Skeletal muscle tissue (tissue), 4 donors: ENCODE measurements around the gene LMF1. TPM values are rescaled to one million over a fixed set of nuclear protein-coding genes. Genes with fewer than 3 reads are reported as not detected.

Source experiments
- H3K27ac ChIP-seq: one replicate; pipeline ENCODE4 v1.7.0; 2013; ENCODE audit warnings: mild to moderate bottlenecking, low read depth, low read length, inconsistent platforms
- H3K27me3 ChIP-seq, 3 donors: one replicate each; pipeline ENCODE4 v1.7.0; 2013; ENCODE audit warnings: low read length in 3 of 3; ENCODE audit not compliant: control insufficient read depth in 3 of 3, insufficient read depth in 3 of 3
- H3K36me3 ChIP-seq, 3 donors: one replicate each; pipeline ENCODE4 v1.7.0; 2013; ENCODE audit warnings: low read length in 3 of 3; ENCODE audit not compliant: control insufficient read depth in 3 of 3, insufficient read depth in 3 of 3
- H3K4me1 ChIP-seq, 3 donors: one replicate each; pipeline ENCODE4 v1.7.0; 2013; ENCODE audit warnings: low read length in 3 of 3, mild to moderate bottlenecking in 3 of 3; ENCODE audit not compliant: control insufficient read depth in 3 of 3, insufficient read depth in 3 of 3
- H3K4me3 ChIP-seq, 3 donors: one replicate each; pipeline ENCODE4 v1.7.0; 2013; ENCODE audit warnings: low read length in 3 of 3
- H3K9ac ChIP-seq, 3 donors: one replicate each; pipeline ENCODE4 v1.7.0; 2013; ENCODE audit warnings: low read length in 3 of 3, mild to moderate bottlenecking in 3 of 3, moderate library complexity in 2 of 3, low read depth in 1 of 3
- H3K9me3 ChIP-seq, 3 donors: one replicate each; pipeline ENCODE4 v1.7.0; 2013; ENCODE audit warnings: low read length in 3 of 3; ENCODE audit not compliant: control insufficient read depth in 3 of 3
- total RNA-seq: library from RNA; depleted of rRNA; stranded (reverse); fragments of >200 nt; gene quantifications from one replicate; pipeline ENCODE4 v1.2.3, GENCODE V29; 2014
- donor health status: Osteomylitis.

Gene LMF1
- total RNA-seq, 1 donor from 2014 or later: 6.8 TPM

DNA sequence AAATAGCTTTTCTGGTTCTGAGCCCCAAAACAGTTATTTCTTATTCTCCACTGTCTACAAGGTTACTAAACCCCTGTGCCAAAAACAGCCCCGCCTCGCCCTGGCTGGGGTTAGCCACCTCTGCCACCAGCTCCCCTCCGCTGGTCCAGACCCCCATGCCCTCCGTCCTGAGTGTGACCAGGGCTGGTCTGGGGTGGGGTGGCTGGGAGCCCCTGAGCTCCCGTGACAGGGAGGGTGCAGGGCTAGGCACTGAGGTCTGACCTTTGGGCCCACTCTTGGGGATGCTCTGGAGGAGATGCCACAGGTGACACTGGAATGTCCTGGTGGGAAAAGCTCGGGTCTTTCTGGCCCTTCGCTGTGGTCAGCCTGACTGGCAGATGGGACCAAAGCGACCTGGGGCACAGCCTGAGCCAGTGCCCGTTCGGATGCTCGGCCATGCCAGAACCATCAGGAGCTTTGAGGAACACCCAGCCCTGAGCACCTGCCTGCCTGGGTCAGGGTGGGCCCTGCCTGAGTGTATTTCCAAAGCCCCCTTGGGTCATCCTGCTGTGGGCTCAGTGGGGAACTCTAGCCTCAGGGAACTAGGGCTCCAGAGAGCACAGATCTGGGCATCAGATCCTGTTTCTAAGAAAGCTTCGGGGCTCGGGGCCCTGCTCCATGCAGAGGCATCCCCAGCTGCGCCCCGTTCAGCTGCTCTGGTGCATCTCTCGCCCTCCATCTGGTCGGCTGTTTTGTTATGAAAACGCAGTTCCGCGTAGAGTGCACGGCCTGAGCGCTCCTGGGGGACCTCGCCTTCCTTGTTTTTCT is 98.1 kb downstream of the LMF1 start:
- H3K9ac ChIP-seq: no peak overlapping the region
- no peaks in the 10 kb centered on the region for H3K9me3 ChIP-seq
- H3K4me1 ChIP-seq: no peaks in the 10 kb centered on the region
- no peak overlapping the region for H3K27ac ChIP-seq
- H3K36me3 ChIP-seq: peaks cover 3 to 15% (median 6%) of the 10 kb centered on the region in 3 donors
- H3K4me3 ChIP-seq: no peak overlapping the region
- no peaks in the 10 kb centered on the region for H3K27me3 ChIP-seq

DNA sequence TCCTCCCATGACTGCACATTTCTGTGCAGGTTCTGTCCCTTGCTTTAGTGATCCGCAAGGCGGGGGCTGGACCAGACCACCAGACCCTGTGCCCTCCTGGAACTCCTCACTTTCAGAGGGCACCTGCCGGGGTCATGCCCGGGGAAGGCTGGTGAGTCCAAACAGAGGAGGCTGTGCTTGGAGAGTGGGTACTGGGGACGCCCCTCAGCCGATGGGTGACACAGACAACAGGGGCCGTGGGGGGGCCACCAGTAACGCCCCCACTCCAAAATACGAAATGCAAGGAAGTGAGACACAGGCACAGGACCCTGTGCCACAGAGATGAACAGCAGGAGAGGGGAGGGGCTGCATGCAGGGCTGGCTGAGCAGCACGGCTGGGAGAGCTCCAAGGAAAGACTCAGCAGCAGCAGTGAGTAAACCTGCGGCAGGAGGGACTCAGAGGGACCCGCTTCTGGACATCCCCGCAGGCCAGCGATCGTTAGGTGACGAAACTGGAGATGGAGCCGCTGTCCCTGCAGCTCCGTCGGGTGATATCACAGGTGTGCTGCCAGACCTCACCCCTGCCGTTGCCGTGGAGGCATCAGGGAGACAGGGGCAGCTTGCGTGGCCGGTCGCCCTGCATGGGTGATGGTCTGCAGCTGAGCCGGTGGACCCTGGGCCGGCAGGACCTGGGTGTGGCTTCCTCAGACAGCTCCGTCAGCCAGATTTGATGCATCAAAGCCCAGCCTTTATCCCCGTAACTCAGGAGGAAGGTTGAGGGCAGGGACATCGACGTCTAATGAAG is 99.0 kb downstream of the LMF1 start:
- Histone ChIP-seq H3K4me1 (no peaks in the 10 kb centered on the region), H3K36me3 (peaks cover 3 to 15% (median 6%) of the 10 kb centered on the region in 3 donors), H3K9ac (no peak overlapping the region), H3K27me3 (no peaks in the 10 kb centered on the region), H3K4me3 (no peak overlapping the region), H3K27ac (no peak overlapping the region), H3K9me3 (no peaks in the 10 kb centered on the region)

DNA sequence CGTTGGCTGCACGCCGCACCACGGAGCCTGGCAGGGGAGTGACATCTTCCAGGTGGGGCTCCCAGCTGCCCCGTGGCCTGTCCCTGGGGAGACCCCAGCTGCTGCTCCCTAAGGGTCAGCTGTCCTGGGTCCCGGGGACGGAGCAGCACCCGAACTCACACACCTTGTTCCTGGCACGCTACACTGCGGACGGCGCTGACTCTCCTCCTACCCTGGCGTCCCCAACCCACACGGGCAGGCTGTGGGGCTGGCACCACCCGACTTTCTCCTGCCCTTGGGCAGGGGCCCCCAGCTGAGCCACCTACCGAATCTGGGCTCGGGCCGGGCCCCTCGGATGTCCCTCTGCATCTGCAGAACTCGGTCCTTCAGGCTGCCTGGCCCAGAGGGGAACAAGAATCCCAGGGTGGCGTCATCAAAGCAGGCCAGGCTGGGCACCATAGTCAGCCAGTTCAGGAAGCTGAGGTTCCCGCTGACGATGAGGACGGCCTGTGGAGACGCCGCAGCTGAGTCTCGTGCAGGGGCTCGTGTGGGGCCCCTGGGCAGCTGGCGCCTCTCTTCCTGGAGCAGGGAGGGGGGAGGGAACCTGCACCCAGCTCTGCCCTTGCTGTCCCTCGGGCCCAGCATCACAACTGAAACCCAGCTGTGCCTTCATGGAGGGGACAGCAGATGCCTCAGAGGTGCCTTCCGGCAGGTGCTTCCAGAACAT is 99.8 kb downstream of the LMF1 start:
- Histone ChIP-seq H3K27me3 (no peaks in the 10 kb centered on the region), H3K4me1 (no peaks in the 10 kb centered on the region), H3K4me3 (no peak overlapping the region), H3K27ac (no peak overlapping the region), H3K9ac (no peak overlapping the region), H3K9me3 (no peaks in the 10 kb centered on the region), H3K36me3 (peaks cover 5 to 13% (median 9%) of the 10 kb centered on the region in 3 donors)

DNA sequence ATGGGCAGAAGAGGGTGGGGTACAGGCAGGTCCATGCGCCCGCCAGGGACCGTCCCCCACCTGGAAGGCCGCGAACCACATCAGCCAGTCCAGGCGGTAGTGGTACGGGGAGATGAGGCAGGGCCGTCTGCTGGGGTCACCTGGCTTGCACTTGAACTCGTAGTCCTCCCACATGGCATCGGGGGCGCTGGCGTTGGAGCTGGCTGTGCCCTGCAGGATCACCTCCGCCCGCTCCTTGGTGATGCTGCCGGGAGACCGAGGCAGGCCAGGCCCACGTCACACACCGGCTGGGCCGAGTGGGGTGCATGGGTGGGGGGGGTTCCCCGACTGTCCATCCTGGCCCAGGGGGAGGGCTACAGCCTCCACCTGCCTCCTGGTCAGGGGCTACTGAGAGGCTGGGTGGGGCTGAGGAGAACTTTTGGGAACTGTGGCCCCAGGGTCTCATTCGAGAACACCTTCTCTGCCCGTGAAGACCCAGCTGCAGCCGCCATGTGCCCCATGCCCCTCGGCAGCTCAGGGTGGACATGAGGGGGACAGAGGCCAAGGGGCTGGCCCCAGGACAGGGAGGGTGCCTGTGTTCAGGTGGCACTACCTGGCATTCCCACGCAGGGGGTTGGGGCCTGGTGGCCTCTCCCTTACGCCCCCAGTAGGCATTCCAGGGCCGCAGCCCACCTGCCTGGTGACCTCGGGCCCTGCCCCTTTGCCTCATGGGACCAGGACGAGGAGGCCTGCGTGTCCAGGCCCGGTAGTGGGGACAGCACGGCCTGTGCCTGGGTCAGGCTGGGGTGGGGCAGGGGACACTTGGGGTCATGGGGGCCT is 100.8 kb downstream of the LMF1 start:
- Histone ChIP-seq H3K27me3 (no peaks in the 10 kb centered on the region), H3K27ac (no peak overlapping the region), H3K4me1 (no peaks in the 10 kb centered on the region), H3K4me3 (no peak overlapping the region), H3K9ac (no peak overlapping the region), H3K9me3 (no peaks in the 10 kb centered on the region), H3K36me3 (peaks cover 5 to 11% (median 10%) of the 10 kb centered on the region in 3 donors)

DNA sequence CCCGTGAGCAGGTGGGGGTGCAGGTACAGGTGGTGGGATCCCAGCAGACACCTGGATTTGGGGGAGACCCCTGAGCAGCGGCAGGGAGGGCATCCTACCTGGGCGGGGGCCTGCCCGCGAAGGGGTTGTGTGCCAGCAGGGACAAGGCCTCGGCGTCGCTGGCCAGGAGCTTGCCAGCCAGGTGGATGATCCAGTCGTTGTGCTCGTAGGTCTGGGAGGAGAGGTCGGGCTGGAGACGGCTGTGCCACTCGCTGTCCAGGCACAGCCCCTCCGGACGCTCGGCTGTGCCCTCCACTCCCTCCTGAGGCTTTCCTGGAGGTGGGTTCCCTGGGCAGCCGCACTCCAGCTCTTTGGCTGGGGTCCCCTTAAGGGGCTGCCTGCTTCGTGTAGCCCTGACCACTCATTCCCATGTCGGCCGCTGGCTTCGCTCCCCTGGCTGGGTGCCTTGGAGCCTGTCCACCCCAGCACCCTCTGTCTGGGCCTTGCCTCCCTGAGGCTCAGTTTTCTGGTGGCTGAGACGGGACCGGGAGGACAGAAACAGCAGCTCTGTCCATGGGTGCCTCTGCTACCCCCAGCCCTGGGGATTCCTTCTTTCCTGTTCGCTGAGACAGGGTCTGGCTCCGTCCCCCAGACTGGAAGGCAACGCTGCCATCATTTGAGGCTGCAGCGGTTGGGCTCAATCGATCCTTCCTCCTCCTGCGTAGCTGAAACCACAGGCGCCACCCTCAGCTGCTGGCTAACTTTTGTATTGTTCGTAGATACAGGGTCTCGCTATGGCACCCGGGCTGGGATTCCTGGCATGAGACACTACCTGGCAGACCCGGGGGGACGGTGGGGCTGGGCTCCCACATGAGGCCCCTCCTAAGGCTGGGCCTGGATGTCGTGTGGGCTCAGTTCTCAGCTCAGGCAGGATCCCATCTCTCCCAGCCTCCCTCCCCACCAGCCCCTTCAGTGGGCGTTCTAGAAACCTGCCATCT is 101.7 kb downstream of the LMF1 start:
- Histone ChIP-seq H3K27me3 (no peaks in the 10 kb centered on the region), H3K9me3 (no peaks in the 10 kb centered on the region), H3K27ac (no peak overlapping the region), H3K36me3 (peaks cover 5 to 11% (median 10%) of the 10 kb centered on the region in 3 donors), H3K9ac (no peak overlapping the region), H3K4me3 (no peak overlapping the region), H3K4me1 (no peaks in the 10 kb centered on the region)

DNA sequence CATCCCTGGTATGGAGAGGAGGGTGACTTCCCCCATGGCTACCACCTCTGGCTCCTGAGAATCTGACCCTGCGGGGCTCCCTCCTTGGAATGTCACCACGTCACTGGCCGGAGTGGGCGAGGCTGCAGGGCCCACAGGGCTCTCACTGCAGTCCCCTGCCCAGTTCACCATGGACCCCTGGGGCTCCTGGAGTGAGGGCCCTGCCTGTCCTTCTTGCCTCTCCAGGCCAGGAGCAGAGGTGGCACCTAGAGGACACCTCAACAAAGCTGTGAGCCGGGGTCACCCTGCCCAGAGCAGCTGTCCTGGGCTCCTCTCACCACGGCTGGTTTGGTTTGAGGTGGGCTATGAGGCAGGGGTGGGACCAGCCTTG is 102.4 kb downstream of the LMF1 start:
- Histone ChIP-seq H3K36me3 (peaks cover 5 to 11% (median 6%) of the 10 kb centered on the region in 3 donors), H3K27me3 (no peaks in the 10 kb centered on the region), H3K9ac (no peak overlapping the region), H3K27ac (no peak overlapping the region), H3K4me1 (no peaks in the 10 kb centered on the region), H3K9me3 (no peaks in the 10 kb centered on the region), H3K4me3 (no peak overlapping the region)

DNA sequence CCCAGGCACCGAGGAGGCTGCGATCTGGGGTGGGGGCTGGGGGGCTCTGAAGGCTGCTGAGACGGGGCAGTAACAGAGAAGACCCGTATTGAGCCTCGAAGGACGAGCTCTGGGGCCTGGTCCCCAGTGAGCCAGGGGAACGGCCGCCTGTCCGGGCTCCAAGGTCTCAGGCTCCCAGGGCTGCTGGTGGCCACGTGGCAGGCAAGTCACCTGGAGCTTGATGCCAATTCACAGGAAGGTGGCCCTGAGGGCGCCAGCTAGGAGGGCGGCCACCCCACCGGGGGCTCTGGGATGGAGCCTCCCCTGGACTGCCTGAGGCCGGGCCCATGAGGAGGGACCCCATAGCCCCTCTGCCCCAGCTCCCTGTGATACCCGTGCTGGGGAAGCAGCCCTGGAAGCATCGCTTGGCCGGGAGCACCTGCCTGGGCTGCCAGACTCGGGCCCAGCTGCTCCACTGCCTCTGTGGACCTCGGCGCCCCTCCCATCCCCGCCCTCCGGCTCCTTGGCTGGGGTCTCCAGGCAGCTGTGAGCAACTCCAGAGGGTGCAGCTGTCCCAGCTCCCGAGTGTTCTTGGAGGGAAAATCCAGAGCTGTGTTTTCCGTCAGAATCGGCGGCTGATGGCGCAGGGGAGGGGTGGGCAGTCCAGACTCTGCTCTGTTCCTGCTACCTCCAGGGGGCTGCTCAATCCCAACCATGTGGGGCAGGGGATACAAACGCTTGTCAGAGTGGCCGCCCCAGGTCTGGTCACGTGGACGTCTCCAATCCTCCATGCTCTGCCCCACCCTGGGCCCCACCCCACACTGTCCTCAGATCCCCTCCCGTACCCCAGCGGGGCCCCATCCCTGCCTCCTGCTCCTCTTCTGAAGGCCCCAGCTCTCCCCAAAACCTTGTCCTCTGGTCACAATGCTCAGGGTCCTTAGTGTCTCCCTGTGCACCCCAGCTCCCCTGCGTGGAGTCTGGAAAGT is 103.1 kb downstream of the LMF1 start:
- Histone ChIP-seq H3K4me1 (no peaks in the 10 kb centered on the region), H3K27me3 (no peaks in the 10 kb centered on the region), H3K9me3 (no peaks in the 10 kb centered on the region), H3K4me3 (no peak overlapping the region), H3K27ac (no peak overlapping the region), H3K36me3 (peaks cover 4 to 11% (median 5%) of the 10 kb centered on the region in 3 donors), H3K9ac (no peak overlapping the region)

DNA sequence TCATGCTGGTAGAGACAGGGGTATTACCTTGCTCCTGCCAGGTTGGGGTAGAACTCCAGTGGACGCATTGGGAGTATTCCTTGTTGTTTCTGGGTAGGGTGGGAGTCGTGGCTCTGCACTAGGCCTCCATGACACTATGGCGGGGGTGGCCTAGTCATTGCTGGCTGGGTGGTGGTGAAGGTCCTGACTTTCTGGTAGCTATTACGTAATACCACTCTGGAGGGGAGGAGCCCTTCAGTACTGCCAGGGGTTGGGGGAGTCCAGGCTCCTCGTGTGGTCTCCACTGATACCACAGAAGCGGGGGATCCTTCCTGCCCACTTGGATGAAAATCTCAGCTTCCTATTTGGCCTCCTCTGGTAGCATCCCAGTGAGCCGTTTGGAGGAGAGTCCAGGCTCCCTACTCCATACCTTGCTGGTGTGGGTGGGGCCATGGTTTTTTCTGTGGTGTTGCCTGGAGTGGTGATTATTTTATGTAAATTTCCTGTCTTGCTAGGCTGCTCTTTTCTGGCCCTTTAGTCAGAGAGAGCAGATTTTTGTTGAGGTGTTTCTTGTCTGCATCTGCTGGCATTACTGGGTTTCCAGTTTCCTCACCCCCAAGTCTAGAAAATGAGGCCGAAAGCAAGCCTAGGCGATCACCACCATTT is 104.4 kb downstream of the LMF1 start:
- H3K4me1 ChIP-seq: no peaks in the 10 kb centered on the region
- H3K4me3 ChIP-seq: no peak overlapping the region
- no peaks in the 10 kb centered on the region for H3K27me3 ChIP-seq
- H3K36me3 ChIP-seq: peaks cover 2 to 8% (median 4%) of the 10 kb centered on the region in 3 donors
- H3K9ac ChIP-seq: no peak overlapping the region
- H3K9me3 ChIP-seq: no peaks in the 10 kb centered on the region
- H3K27ac ChIP-seq: no peak overlapping the region
